Transverse colon (tissue), 4 donors: ENCODE measurements around the gene C6orf136.

ENCODE experiments used
- POLR2A ChIP-seq: fragments of 450-650 bp; IDR thresholded peaks from one replicate; pipeline ENCODE4 v1.6.1; 2016; ENCODE audit warnings: antibody characterized with exemption, mild to moderate bottlenecking, moderate library complexity
- POLR2AphosphoS5 ChIP-seq, 3 donors: sonication (generic); formaldehyde crosslinking; IDR thresholded peaks; one replicate each; pipeline ENCODE4 v1.6.1; 2016; ENCODE audit warnings: antibody characterized with exemption in 3 of 3
- TF ChIP-seq, protein P1 (sequence below), 5 experiments: fragments of 200-600 bp in 3 of 5; fragments of 450-650 bp in 2 of 5; sonication (generic) in 3 of 5; IDR thresholded peaks; 1 replicate in 2 of 5; 2 replicates in 3 of 5; pipeline ENCODE4 v1.5.1; 2016 to 2017; ENCODE audit warnings: antibody characterized with exemption in 5 of 5, inconsistent platforms in 3 of 5, mild to moderate bottlenecking in 2 of 5, moderate library complexity in 1 of 5

DNA sequence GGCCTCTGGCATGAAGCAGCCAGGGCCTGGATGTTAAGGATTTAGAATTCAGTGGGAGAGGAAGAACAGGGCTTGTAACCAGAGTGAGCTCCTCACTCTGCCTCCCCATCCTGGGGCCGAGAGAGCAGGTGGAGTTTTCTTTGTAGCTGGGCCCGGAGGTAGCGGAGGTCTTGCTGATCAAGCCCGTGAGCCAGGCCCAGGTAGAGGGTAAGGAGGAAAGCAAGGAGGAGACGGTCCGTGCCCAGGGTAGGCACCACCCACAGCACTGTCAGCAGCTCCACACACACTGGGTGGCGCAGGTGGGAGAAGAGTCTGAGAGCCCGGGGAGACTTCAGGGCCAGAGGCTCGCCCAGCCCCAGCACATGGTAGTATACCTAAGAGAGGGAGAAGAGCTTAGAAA lies 41.6 kb downstream of the C6orf136 start:
- no peak for TF ChIP-seq POLR2AphosphoS5 (IDR thresholded peaks at IDR 0.05)
- TF ChIP-seq, protein P1, sequence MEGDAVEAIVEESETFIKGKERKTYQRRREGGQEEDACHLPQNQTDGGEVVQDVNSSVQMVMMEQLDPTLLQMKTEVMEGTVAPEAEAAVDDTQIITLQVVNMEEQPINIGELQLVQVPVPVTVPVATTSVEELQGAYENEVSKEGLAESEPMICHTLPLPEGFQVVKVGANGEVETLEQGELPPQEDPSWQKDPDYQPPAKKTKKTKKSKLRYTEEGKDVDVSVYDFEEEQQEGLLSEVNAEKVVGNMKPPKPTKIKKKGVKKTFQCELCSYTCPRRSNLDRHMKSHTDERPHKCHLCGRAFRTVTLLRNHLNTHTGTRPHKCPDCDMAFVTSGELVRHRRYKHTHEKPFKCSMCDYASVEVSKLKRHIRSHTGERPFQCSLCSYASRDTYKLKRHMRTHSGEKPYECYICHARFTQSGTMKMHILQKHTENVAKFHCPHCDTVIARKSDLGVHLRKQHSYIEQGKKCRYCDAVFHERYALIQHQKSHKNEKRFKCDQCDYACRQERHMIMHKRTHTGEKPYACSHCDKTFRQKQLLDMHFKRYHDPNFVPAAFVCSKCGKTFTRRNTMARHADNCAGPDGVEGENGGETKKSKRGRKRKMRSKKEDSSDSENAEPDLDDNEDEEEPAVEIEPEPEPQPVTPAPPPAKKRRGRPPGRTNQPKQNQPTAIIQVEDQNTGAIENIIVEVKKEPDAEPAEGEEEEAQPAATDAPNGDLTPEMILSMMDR (IDR thresholded peaks at IDR 0.05): no peak
- TF ChIP-seq POLR2A: no peak
